ENCODE data around the gene MARCKSL1.

GRCh38 chr1:32327204-32327603 is 8.8 kb downstream of the MARCKSL1 start:
- TF ChIP-seq CTCF (IDR thresholded peaks at IDR 0.05), result no peak
- no peak for TF ChIP-seq POLR2A (IDR thresholded peaks at IDR 0.05)

Measured in lower leg skin (tissue), 3 donors.